SKM-1 (cell line): ENCODE results near the gene DCLK1.
"Not testable (repeated sequence)": the region's sequence is repeated elsewhere in the genome, so short reads cannot be mapped to it uniquely, and the experiment has no call there.

Experiments
- DNase-seq: peaks from one replicate; lab custom pipeline; 2025; ENCODE audit not compliant: unreplicated experiment; lab: John Stamatoyannopoulos, UW

The DCLK1 gene

GRCh38 chr13:36131931-36132297, 732 bp upstream of the DCLK1 start:
- no peak for DNase-seq

GRCh38 chr13:36130552-36131221, 495 bp downstream of the DCLK1 start:
- DNase-seq, result no peak

- DNase-seq, result no peak
These were observed 1.0 kb downstream of the DCLK1 start for GRCh38 chr13:36130193-36130551.

GRCh38 chr13:36129539-36129938, 1.6 kb downstream of the DCLK1 start:
- no peak for DNase-seq

GRCh38 chr13:36126491-36126890, 4.7 kb downstream of the DCLK1 start:
- no peak for DNase-seq

DNA sequence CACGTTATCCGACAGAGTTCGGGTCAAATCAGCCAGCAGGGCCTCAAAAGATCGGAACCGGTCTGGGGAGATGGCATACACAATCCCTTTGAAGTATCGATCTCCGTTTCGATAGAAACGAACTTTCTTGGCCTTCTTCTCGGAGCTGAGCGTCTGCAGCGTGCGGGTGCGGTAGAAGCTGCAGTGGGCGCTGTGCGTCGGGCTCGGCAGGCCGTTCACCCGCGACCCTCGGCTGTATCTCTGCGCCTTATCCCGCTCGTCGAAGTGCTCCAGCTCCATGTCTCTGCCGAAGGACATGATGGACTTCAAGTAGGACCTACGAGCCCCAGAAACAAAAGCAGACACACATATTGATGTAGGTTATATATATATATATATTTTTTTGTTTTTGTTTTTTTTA, 5.3 kb downstream of the DCLK1 start:
- DNase-seq, result no peak

- no peak for DNase-seq
These were observed 6.9 kb downstream of the DCLK1 start for GRCh38 chr13:36124236-36124822.

- no peak for DNase-seq
These were observed 15.9 kb downstream of the DCLK1 start for GRCh38 chr13:36115306-36115705.

DNA sequence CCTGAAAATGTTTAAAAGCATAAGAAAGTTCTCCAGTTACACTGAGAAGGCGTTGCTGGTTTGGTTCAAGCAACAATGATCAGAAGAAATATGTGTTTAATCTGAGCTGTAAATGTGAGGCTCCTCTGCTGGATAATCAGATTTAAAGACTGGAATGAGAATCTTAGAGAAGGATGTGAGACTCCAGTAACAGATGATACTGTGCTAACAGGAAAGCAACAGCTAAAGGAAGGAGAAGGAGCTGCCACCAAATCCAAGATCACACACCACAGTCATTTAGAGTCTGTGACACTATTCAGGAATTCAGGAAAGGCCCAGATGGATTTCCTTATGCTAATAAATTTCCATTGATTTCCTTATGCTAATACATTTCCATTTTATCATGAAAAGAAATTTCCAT, 16.9 kb downstream of the DCLK1 start:
- DNase-seq, result no peak

- no peak for DNase-seq
These were observed 22.2 kb downstream of the DCLK1 start for GRCh38 chr13:36108954-36109353.

GRCh38 chr13:36108342-36108741, 22.8 kb downstream of the DCLK1 start:
- DNase-seq, result no peak

DNA sequence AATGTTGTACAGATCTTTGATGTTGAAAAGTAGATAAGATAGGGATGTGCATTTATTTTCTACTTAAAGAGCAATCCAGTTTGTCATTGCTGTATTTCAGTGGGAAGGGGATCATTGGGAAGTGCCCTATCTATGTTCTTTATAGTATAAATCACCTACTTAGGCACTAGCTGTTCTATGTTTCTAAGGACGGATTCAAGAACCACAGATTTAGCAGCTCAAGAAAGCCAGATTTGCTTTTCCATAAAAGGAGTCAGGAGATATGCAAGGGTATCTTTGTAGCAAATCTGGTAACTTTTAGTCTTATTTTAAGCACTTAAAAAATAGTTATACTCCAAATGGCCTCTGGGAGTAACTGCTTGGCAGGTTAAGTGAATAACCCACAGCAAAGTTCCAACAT, 23.7 kb downstream of the DCLK1 start:
- DNase-seq, result no peak

GRCh38 chr13:36105726-36106125, 25.5 kb downstream of the DCLK1 start:
- no peak for DNase-seq

GRCh38 chr13:36102721-36103120, 28.5 kb downstream of the DCLK1 start:
- DNase-seq, result no peak

GRCh38 chr13:36101907-36102306, 29.3 kb downstream of the DCLK1 start:
- not testable (repeated sequence) for DNase-seq

GRCh38 chr13:36101157-36101556, 30.0 kb downstream of the DCLK1 start:
- DNase-seq, result no peak

DNA sequence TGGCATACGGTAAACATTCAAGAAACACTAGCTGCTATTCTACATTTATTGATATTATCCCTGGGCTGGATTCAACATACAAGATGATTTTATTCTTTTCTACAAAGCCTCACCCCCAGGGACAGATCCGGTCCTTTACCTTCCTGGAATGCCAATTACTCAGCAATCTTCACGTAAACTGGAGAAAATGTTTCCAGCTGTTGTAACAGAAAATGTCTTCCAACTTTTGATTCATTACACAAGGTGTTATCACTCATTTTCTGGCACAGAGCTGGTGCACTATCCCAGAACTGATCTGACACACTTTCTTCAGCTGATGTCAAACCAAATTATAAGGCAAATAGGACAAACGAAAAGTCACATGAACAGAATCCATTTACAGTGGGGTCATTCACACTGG, 33.1 kb downstream of the DCLK1 start:
- no peak for DNase-seq

- DNase-seq, result no peak
These were observed 34.4 kb downstream of the DCLK1 start for GRCh38 chr13:36096461-36097416.

DNA sequence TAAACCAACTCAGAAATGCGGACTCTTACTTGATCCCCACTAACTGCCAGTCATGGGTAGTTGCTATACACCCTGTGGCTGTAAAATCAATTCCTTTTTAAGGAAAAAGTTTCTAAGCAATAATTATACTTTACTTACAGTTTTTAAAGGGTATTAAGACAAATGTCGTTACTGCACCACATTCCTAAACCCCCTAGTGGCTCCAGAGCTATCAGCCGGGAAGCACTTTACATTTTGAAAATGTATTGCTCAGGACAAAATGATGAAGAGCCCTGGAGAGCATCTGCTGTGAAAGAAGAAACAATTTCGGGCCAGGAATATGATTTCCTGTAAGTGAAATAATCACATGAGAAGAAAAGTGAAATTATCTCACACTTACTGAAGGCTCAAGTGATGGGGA, 36.7 kb downstream of the DCLK1 start:
- DNase-seq, result no peak

DNA sequence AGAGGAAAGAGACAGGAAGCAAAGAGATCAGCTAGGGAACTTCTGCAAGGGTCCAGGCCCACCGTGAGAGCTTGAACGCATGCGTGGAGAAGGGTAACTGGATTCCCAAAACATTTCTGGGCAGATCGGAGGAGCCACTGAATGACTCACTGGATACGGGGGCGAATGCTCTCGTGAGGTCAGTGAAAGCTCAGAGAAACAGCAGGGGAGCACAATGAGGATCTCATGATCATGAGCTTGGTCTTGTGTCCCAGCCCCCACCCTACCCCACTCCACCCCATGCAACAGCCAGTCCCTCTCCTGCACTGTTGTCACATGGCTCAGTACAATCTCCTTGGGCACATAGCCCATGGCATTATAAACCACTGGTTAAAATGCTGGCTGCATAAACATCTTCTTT, 40.6 kb downstream of the DCLK1 start:
- no peak for DNase-seq

- no peak for DNase-seq
These were observed 42.0 kb downstream of the DCLK1 start for GRCh38 chr13:36089130-36089647.

DNA sequence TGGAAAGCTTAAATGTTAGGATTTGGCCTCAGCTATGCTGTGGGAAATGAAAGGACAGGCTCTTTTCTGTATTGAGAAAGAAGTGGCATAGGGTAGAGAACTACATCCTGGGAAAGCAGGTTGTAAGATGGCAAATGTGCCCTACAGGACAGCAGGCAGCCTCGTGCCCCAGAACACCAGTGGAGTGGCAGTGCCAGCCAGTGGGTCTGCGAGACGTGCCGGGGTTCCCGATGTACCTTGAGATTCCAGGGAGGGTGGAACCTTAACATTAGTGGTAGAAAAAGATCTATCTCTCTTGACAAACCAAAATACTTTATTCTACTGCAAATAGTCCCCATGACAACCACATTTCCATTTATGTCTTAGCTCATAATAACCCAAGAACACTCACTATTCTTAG, 42.7 kb downstream of the DCLK1 start:
- DNase-seq, result no peak
